Measurements from ENCODE around the gene RILPL2. TPM values are rescaled to one million over a fixed set of nuclear protein-coding genes. Genes with fewer than 3 reads are reported as not detected.

RILPL2 gene
- polyA plus RNA-seq, 4 donors, result 0.45 to 5.1 (median 2.0) TPM

DNA sequence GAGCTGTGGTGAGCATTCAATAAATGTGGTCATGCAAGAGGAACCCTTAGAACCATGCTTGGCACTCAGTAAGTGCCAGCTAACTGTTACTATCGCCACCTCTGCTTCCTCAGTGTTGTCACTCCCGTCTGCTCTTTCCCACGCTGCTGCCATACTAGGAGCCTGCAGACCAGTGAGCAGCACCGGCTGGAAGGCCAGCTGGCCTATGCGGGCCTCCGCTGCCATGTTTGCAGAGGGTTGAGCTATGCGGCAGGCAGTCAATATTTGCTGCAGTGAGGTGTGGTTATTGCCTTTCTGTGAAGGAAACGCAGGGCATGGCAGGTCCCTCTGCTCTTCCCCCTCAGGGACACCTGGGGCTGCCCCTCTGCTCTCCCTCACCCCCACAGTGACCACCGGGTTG lies 39.5 kb downstream of the RILPL2 start:
- H3K9me3 ChIP-seq (ENCODE audit: control insufficient read depth in 2 of 2, insufficient read depth in 1 of 2, low read depth in 1 of 2, low read length in 1 of 2), result no peaks in the 10 kb centered on the region
- peaks cover 9 to 79% (median 16%) of the 10 kb centered on the region in 3 donors for H3K36me3 ChIP-seq (ENCODE audit: control insufficient read depth in 3 of 3, insufficient read depth in 2 of 3, low read depth in 1 of 3, low read length in 3 of 3)
- WGBS, 3 donors, result 80 to 88% (median 83%) methylated on average over 9 of the region's 9 CpGs
- peak overlapping the region in 1 of 3 donors; percentile 22 for H3K27ac ChIP-seq (ENCODE audit: low read depth in 1 of 3, low read length in 2 of 3)
- no peaks in the 10 kb centered on the region for H3K27me3 ChIP-seq (ENCODE audit: control insufficient read depth in 3 of 3, insufficient read depth in 3 of 3, low read length in 3 of 3)
- DNase-seq (peak; percentile 35 to 44), FAIRE-seq (no peak)
- no peaks in the 10 kb centered on the region for H3K4me1 ChIP-seq (ENCODE audit: control insufficient read depth in 3 of 3, insufficient read depth in 2 of 3, low read depth in 1 of 3, low read length in 2 of 3)
- no peak overlapping the region for H3K4me3 ChIP-seq (ENCODE audit: low read depth in 1 of 3, low read length in 3 of 3)

- H3K4me1 ChIP-seq (ENCODE audit: control insufficient read depth in 3 of 3, insufficient read depth in 2 of 3, low read depth in 1 of 3, low read length in 2 of 3), result no peaks in the 10 kb centered on the region
- no peak for FAIRE-seq
- WGBS, 3 donors, result 93 to 97% (median 97%) methylated on average over 2 of the region's 2 CpGs
- H3K4me3 ChIP-seq (ENCODE audit: low read depth in 1 of 3, low read length in 3 of 3), result no peak overlapping the region
- H3K9me3 ChIP-seq (ENCODE audit: control insufficient read depth in 2 of 2, insufficient read depth in 1 of 2, low read depth in 1 of 2, low read length in 1 of 2), result no peaks in the 10 kb centered on the region
- no peak for DNase-seq
- H3K27ac ChIP-seq (ENCODE audit: low read depth in 1 of 3, low read length in 2 of 3), result peak overlapping the region in 1 of 3 donors; percentile 22
- H3K36me3 ChIP-seq (ENCODE audit: control insufficient read depth in 3 of 3, insufficient read depth in 2 of 3, low read depth in 1 of 3, low read length in 3 of 3), result peaks cover 10 to 79% (median 18%) of the 10 kb centered on the region in 3 donors
- no peaks in the 10 kb centered on the region for H3K27me3 ChIP-seq (ENCODE audit: control insufficient read depth in 3 of 3, insufficient read depth in 3 of 3, low read length in 3 of 3)
Observed at GRCh38 chr12:123396543-123396942, 39.9 kb downstream of the RILPL2 start.

GRCh38 chr12:123395236-123395635 lies 41.2 kb downstream of the RILPL2 start:
- Histone ChIP-seq H3K36me3 (ENCODE audit: control insufficient read depth in 3 of 3, insufficient read depth in 2 of 3, low read depth in 1 of 3, low read length in 3 of 3) (peaks cover 10 to 85% (median 18%) of the 10 kb centered on the region in 3 donors), H3K27ac (ENCODE audit: low read depth in 1 of 3, low read length in 2 of 3) (no peak overlapping the region), H3K4me3 (ENCODE audit: low read depth in 1 of 3, low read length in 3 of 3) (no peak overlapping the region), H3K4me1 (ENCODE audit: control insufficient read depth in 3 of 3, insufficient read depth in 2 of 3, low read depth in 1 of 3, low read length in 2 of 3) (peaks cover 0 to 3% (median 0%) of the 10 kb centered on the region in 3 donors), H3K9me3 (ENCODE audit: control insufficient read depth in 2 of 2, insufficient read depth in 1 of 2, low read depth in 1 of 2, low read length in 1 of 2) (no peaks in the 10 kb centered on the region), H3K27me3 (ENCODE audit: control insufficient read depth in 3 of 3, insufficient read depth in 3 of 3, low read length in 3 of 3) (no peaks in the 10 kb centered on the region)
- DNase-seq (no peak), FAIRE-seq (no peak)
- 81 to 90% (median 88%) methylated on average over 5 of the region's 5 CpGs for WGBS, 3 donors

DNA sequence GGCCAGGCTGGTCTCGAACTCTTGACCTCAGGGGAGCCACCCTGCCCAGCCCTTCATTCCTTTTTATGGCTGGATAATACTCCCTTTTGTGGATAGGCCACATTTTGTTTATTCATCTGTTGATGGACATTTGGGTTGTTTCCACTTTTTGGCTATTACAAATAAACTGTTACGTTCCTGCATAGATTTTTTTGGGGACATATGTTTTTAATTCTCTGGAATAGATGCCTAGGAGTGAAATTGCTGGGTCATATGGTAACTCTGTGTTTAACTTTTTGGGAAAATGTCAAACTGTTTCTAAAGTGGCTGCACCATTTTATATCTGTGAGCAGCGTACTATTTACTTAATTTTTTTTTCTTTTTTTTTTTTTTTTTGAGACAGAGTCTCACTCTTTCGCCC lies 42.7 kb downstream of the RILPL2 start:
- FAIRE-seq (no peak), DNase-seq (no peak)
- no peaks in the 10 kb centered on the region for H3K27me3 ChIP-seq (ENCODE audit: control insufficient read depth in 3 of 3, insufficient read depth in 3 of 3, low read length in 3 of 3)
- no peaks in the 10 kb centered on the region for H3K9me3 ChIP-seq (ENCODE audit: control insufficient read depth in 2 of 2, insufficient read depth in 1 of 2, low read depth in 1 of 2, low read length in 1 of 2)
- H3K4me3 ChIP-seq (ENCODE audit: low read depth in 1 of 3, low read length in 3 of 3), result no peak overlapping the region
- peaks cover 5 to 80% (median 18%) of the 10 kb centered on the region in 3 donors for H3K36me3 ChIP-seq (ENCODE audit: control insufficient read depth in 3 of 3, insufficient read depth in 2 of 3, low read depth in 1 of 3, low read length in 3 of 3)
- WGBS, 3 donors, result 85 to 96% (median 87%) methylated on average over 3 to 4 of the region's 4 CpGs
- peaks cover 0 to 7% (median 0%) of the 10 kb centered on the region in 3 donors for H3K4me1 ChIP-seq (ENCODE audit: control insufficient read depth in 3 of 3, insufficient read depth in 2 of 3, low read depth in 1 of 3, low read length in 2 of 3)
- H3K27ac ChIP-seq (ENCODE audit: low read depth in 1 of 3, low read length in 2 of 3), result no peak overlapping the region

DNA sequence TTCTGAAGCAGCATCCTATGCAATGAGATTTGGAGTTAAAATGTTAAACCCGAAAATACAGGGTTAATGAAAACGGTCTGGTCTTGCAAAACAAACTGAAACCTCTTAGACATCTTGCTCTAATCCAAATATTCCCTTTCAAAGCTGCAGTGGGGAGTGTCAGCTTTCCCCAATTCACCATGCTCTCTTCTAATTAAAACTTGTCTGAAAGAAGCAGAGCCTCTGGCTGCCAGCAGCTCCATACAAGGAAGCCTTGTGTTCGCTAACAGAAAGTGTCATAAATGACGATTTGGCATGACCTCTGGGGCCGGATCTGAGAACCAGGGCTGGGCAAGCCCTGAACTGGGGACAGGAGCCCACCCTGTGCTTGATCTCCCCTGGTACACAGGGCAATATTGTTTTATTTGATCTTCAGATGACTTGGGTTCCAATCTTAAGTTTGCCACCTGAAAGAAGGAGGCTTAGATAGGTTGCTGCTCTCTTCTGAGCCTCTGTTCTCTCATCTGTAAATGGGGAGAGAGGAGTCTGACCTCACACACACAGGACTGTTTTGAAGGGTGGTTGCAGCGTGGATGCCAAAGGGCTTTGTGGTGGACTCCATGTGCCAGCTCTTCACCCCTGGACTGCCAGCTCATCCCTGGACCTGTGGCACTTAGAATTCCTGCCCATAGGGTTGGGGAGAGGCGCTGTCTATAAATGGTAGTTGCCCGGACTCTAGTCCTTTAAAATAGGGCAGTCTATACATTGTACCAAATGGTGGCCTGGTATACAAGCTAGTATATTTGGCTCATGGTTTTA lies 44.7 kb downstream of the RILPL2 start:
- FAIRE-seq, result no peak
- Histone ChIP-seq H3K27ac (ENCODE audit: low read depth in 1 of 3, low read length in 2 of 3) (peak overlapping the region in 1 of 3 donors; percentile 2), H3K4me3 (ENCODE audit: low read depth in 1 of 3, low read length in 3 of 3) (no peak overlapping the region), H3K9me3 (ENCODE audit: control insufficient read depth in 2 of 2, insufficient read depth in 1 of 2, low read depth in 1 of 2, low read length in 1 of 2) (no peaks in the 10 kb centered on the region), H3K4me1 (ENCODE audit: control insufficient read depth in 3 of 3, insufficient read depth in 2 of 3, low read depth in 1 of 3, low read length in 2 of 3) (peaks cover 0 to 18% (median 4%) of the 10 kb centered on the region in 3 donors), H3K27me3 (ENCODE audit: control insufficient read depth in 3 of 3, insufficient read depth in 3 of 3, low read length in 3 of 3) (no peaks in the 10 kb centered on the region), H3K36me3 (ENCODE audit: control insufficient read depth in 3 of 3, insufficient read depth in 2 of 3, low read depth in 1 of 3, low read length in 3 of 3) (peaks cover 5 to 61% (median 16%) of the 10 kb centered on the region in 3 donors)
- DNase-seq, result no peak
- 72 to 76% (median 76%) methylated on average over 8 of the region's 8 CpGs for WGBS, 3 donors

DNA sequence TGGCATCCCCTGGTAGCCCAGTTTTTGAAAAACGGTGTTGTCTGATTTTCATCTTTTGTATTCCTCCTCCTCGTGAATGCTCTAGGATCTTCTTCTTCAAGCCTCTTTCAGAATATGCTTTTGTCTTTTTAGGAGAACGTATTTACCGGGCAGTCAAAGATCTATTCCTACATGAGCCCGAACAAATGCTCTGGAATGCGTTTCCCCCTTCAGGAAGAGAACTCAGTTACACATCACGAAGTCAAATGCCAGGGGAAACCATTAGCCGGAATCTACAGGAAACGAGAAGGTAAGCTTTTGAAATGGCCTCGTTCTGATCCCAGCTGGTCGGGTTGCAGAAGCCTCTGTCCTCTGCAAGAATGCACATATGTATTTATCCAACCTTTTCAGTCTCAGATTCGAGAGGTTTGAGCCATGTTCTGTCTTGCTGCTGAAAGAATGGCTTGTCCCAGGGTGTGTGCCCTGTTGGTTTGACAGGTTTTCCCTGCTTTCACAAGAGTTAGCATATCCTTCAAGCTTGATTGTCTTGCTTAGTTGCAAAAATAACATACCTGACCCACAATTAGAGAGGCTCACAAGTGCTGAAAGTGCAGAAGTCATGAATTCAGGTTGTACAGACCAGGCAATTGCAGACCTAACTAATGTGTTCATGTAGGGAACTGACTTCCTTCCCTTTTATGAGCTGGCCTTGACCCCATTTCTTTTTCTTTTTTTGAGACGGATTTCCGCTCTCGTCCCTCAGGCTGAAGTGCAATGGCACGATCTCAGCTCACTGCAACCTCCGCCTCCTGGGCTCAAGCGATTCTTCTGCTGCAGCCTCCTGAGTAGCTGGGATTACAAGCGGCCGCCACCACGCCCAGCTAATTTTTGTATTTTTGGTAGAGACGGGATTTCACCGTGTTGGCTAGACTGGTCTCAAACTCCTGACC lies 45.7 kb downstream of the RILPL2 start:
- H3K4me3 ChIP-seq (ENCODE audit: low read depth in 1 of 3, low read length in 3 of 3), result peak overlapping the region in 2 of 3 donors; percentile 71 to 90
- H3K27ac ChIP-seq (ENCODE audit: low read depth in 1 of 3, low read length in 2 of 3), result peak overlapping the region in 2 of 3 donors; percentile 84 to 90
- DNase-seq, result no peak
- no peaks in the 10 kb centered on the region for H3K27me3 ChIP-seq (ENCODE audit: control insufficient read depth in 3 of 3, insufficient read depth in 3 of 3, low read length in 3 of 3)
- no peaks in the 10 kb centered on the region for H3K9me3 ChIP-seq (ENCODE audit: control insufficient read depth in 2 of 2, insufficient read depth in 1 of 2, low read depth in 1 of 2, low read length in 1 of 2)
- peaks cover 3 to 22% (median 4%) of the 10 kb centered on the region in 3 donors for H3K4me1 ChIP-seq (ENCODE audit: control insufficient read depth in 3 of 3, insufficient read depth in 2 of 3, low read depth in 1 of 3, low read length in 2 of 3)
- 77 to 87% (median 85%) methylated on average over 23 of the region's 23 CpGs for WGBS, 3 donors
- H3K36me3 ChIP-seq (ENCODE audit: control insufficient read depth in 3 of 3, insufficient read depth in 2 of 3, low read depth in 1 of 3, low read length in 3 of 3), result peaks cover 5 to 52% (median 11%) of the 10 kb centered on the region in 3 donors
- FAIRE-seq, result no peak

DNA sequence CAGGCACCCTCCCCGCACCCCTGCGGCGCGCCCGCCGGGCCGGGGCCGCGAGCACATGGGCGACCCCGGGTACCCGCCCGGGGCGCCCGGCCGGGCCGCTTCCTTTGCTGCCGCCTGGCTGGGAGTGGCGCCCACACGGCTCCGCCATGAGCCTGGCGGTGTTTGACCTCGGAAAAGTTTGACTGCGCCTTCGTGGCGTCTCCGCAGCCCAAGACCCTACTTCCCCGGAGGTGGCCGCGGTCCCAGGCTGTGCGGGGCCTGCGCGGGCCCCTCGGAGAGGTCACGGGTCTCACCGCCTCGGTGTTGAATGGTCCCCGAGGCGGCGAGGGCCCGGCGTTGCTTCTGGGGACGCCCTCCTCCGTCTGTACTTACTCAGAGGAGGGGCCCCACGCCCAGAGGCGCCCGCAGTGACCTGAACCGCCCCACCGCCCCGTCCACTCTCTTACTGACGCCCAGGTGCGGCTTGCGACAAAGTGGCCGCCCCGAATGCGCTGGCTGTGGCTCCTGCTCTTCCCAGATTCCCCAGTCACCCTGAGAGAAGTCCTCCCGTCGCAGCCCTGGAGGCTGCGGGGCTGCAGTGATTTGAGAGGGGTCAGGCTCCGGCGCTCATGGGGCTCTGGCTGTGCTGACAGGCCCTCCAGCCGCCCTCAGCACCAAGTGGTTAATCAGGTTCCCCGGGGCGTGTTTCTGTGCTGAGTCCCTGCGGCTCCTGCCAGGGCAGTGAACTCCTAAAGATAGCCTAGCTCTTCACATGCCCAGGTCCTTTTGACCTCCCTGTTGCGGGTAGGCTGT lies 46.7 kb downstream of the RILPL2 start:
- peaks cover 3 to 27% (median 4%) of the 10 kb centered on the region in 3 donors for H3K4me1 ChIP-seq (ENCODE audit: control insufficient read depth in 3 of 3, insufficient read depth in 2 of 3, low read depth in 1 of 3, low read length in 2 of 3)
- peak overlapping the region; percentile 74 to 90 (median 84) for H3K27ac ChIP-seq (ENCODE audit: low read depth in 1 of 3, low read length in 2 of 3)
- peaks cover 5 to 42% (median 11%) of the 10 kb centered on the region in 3 donors for H3K36me3 ChIP-seq (ENCODE audit: control insufficient read depth in 3 of 3, insufficient read depth in 2 of 3, low read depth in 1 of 3, low read length in 3 of 3)
- peak overlapping the region; percentile 70 to 90 (median 71) for H3K4me3 ChIP-seq (ENCODE audit: low read depth in 1 of 3, low read length in 3 of 3)
- H3K27me3 ChIP-seq (ENCODE audit: control insufficient read depth in 3 of 3, insufficient read depth in 3 of 3, low read length in 3 of 3), result no peaks in the 10 kb centered on the region
- 4 to 5% (median 5%) methylated on average over 40 to 66 of the region's 66 CpGs for WGBS, 3 donors
- FAIRE-seq (no peak), DNase-seq (peak; percentile 68 to 79)
- no peaks in the 10 kb centered on the region for H3K9me3 ChIP-seq (ENCODE audit: control insufficient read depth in 2 of 2, insufficient read depth in 1 of 2, low read depth in 1 of 2, low read length in 1 of 2)
